CD4-positive, alpha-beta T cell treated with Interleukin-6 at 100 ng/mL for 8 hours (primary cell): ENCODE results near the gene CCDC92B.
"Not testable (repeated sequence)": the region's sequence is repeated elsewhere in the genome, so short reads cannot be mapped to it uniquely, and the experiment has no call there.

ENCODE experiments used
- DNase-seq: peaks from one replicate; pipeline ENCODE4 v3.0.0-alpha.2; 2020; ENCODE audit warnings: mixed read lengths, low spot score

Gene CCDC92B

DNA sequence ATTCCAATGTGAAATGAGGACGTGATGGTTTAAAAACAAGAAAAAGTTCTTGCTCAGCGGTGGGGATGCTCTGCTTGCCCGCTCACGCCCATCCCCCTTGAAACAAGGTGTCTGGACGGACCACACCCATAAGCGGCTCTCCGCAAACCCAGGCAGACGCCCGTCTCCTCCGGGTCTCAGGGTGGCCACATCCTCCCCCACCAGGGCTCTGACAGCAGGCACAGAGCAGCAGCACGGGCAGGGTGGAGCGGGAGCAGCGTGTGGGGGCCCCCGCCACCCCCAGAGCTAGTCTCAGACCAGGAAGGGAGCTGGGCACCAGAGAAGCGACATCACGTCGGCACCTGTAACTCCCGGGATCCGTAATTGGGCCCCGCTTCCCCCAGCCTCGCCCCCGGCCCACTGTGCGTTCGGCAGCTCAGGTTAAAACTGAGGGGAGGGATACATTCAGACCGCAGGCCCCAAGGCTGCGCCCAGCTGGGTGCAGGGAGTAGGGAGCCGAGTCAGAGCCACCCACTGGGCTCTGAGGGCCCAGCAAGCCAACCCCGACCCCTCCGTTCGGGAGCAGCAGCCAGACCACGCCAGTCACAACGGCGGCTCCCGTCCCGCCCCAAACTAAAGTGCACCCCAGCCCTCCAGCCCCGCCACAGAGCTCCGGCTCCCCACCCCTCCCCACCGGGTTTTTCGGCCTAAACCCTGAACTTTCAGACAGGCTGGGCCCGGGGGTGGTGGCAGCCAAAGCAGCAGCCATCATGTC lies 59.9 kb downstream of the CCDC92B start:
- DNase-seq: no peak

DNA sequence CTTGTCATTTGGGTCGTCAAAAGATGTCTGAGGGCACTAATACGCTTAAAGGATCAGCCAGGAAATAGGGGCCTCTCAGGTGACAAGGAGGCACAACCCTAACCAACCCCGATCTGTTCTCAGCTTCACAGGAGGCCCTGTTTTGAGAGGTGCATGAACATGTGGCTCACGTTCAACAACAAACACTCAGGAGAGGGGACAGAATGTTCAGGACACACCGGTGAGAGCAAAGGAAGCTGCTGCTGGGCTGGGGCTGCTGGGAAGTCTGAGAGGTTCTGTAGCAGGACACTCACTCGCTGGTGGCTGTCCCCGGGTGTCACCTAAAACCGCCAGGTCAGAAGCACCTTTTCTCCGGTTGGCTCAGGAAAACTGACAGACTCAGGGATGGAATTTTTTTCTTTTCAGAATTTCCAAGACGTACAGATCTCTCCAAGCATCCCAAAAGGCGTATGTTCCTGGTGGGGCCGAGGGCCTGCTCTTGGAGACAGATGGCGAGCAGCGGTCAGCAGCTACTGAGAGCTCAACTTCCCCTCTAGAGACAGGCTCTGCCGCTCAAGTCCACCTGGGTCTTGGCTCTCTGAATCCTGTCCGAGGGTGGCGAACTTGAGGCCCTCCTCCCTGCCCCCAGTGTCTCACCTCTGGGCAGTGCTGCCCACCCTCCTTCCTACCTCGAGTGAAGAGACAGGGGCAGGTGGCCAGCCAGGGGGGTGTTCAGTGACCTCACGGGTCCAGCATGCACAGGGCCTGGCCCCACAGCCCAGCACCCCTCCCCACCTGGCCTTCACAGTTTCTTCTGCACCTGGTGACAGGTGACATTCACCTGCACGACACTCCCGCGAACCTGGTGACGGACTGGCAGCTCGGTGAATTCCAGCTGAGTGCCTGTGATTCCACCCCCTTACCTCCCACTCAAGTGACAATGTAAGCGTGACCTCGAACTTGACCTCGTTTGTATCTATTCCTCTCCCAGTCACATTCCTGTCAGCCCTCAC lies 60.8 kb downstream of the CCDC92B start:
- no peak for DNase-seq

GRCh38 chr17:2687074-2687418 lies 62.4 kb downstream of the CCDC92B start:
- no peak for DNase-seq

DNA sequence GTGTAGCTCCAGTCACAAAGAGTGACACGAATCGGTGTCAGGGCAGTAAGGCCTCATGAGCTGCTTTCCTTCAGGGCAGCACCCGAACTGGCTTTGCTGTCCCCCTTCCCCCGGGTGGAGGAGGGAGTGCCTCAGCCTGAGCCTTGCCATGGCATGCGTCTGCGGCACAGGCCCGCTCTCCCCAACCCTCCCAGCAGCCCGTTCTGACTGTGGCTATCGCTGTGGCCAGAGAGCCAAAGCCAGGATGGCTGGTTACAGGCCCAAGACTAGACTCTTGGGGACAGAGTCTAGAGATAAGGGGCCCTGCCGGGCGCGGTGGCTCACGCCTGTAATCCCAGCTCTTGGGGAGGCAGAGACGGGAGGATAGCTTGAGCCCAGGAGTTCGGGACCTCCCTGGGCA lies 63.8 kb downstream of the CCDC92B start:
- DNase-seq: no peak

GRCh38 chr17:2684549-2684948 lies 64.9 kb downstream of the CCDC92B start:
- no peak for DNase-seq

DNA sequence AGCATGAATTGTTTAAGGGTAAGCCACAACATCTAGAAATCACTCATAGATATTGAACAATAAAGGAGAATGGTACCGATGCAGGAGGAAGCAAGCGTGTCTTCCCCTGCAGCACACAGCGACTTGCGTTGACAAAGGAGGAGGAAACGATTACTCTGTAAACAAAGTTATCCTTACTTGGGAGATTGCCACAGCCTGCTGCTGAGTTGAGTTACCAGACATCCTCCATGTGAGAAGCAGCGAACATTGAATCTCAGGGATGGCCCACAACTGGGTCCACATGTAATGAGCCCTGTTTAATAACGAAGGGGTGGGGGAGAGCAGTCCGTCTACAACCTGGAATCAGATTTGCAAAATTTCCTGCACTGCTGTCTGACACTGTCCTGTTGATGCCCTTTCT lies 65.5 kb downstream of the CCDC92B start:
- DNase-seq: no peak

DNA sequence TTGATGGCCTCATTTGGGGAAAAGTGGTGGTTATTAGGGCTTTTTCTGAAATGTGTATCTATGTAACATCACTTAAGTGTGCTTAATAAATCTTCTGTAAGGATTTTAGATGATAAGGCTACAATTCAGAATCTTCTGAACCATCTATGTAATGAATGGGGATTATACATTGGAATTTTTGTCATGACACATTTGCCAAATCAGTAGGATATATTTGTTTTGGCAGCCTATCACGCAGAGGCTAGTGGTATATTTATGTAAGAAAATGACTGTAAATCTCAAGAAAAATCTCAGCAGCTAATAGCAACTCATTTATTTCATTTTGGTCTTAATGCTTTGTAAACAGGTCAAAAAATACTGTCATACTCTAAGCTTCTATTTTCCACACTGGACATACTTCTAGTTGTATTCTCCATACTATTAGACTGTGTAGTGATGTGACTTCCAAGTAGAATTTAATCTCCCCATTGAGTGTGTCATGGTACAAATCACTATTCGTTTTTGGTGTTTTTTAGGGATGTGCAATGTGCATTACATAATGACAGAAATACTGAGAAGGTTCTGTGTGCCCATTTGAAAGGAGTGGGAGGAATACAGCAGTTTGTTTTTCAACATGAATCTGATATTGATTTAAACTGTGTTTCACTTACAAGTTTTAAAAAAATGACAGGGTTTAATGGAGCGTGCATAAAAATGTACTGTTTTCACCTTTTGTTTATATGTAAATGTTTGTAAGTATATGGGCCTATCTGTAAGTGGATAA lies 67.1 kb downstream of the CCDC92B start:
- DNase-seq: no peak

- no peak for DNase-seq
Observed at GRCh38 chr17:2681650-2682049, 67.8 kb downstream of the CCDC92B start.

GRCh38 chr17:2680961-2681360 lies 68.5 kb downstream of the CCDC92B start:
- DNase-seq: no peak

GRCh38 chr17:2679247-2679646 lies 70.2 kb downstream of the CCDC92B start:
- not testable (repeated sequence) for DNase-seq
